GM19463 (cell line): ENCODE data around the gene DSG3.

Experiments
- ATAC-seq: cut with Tn5 transposase; IDR thresholded peaks from one replicate; pipeline ENCODE4 v1.9.1; 2021; ENCODE audit warnings: mild to moderate bottlenecking, moderate library complexity; ENCODE audit not compliant: unreplicated experiment

Gene DSG3

DNA sequence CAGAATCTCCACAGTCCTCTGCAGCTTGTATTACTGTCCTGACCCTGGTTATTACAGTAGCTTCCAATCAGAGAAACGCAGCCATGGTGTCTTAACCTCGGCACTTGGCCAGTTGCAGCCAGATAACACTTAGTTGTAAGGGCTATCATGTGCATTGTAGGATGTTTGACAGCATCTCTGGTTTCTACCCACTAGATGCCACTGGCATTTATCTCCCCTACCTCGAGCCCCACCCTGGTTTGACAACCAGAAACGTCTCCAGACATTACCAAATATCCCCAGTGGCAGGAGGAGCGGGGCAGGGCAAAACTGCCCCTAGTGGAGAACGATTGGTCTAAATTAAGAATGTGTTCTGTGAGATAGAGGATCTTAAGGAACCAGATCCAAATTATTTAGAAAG, 63.6 kb downstream of the DSG3 start:
- ATAC-seq = no peak

DNA sequence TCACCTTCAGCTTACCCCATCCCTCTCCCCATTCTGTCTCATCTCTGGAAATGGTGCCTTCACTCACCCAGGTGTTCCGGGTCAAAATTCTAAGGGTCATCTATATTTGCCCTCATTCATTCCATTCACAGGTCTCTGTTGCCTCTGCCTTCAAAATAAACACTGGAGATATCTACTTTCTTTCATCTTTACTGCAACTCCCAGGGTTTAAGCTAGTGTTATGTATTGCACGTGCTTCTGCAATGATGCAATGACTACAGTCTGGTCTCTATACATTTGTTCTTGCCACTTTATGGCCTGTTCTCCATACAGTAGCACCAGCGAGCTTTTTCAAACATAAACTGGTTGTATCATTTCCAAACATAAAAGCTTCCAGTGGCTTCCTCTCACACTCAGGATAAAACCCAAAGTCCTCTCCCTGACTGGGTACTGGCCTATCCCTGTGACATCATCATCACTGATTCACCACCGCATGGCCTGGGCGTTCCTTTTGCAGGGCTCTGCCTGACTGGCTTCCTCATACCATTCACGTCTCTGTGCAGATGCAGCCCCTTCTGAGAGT, 64.7 kb downstream of the DSG3 start:
- no peak for ATAC-seq

DNA sequence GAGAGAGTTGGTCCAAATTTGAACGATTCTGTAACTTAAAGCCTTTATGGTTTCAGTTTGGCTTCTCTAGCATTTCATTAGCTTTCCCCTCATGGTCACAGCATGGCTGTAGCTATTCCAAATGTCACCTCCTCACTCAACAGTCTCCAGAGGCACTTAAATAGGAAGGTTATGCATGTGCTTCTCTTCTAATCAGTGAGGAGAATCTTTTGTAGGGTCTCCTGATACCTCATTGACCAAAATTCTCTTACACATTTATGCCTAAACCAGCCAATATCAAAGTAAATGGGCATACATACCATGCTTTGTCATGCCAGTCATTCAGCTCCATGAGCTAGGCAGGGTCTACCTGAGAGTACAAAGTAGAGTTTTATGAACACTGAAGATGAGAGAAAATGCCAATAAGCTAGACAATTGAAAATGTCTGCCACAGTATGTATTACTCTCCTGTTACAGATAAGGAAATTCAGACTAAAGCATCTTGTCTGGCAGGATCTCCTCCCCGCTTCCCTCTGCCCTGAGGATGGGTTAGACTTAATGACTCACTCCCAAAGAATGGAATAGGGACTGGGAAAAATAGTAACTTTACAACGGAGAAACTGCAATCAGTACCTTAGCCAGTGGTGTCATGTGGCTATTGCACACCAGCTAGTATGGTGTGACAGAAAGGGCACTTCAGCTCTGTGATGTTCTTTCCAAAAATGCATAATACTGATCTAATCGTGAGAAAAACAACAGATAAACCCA, 65.8 kb downstream of the DSG3 start:
- no peak for ATAC-seq

DNA sequence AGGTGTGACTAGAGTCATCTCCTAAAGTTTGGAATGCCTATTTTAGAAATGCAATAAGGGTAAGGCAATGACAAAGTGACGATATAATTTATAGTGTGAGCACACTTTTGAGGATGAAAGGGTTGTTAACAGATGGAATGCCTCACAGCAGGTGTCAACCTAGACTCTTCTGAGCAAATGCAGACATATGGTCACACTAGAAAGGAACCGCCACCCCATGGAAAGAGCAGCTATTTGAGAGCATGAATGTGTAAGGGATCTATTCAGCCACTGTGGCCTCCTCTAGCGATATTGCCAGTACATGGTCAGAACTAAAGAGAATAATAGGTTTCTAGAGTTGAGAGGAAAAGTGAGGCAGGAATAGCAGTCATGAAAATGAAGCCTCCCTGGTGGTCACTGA, 68.9 kb downstream of the DSG3 start:
- no peak for ATAC-seq

DNA sequence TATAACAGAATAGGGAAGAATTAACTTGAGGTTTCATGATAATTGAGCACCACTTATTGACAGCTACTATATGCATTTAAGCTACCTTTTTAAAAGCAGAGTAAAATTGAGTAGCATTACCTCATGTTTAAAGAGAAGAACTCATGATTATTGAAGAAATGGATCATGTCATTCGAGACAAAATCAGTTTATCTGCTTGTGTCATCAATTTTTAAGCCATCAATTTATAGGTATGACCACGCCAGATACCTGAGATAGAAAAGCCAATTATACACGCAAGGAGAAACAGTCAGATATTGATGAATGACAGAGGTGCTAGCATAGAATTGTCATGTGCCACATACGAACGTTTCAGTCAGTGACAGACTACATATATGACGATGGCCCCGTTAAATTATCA, 78.8 kb downstream of the DSG3 start:
- ATAC-seq = no peak
